Activated CD4-positive, alpha-beta T cell treated with anti-CD3 and anti-CD28 coated beads, Interleukin-2, amount 50 U/mL, for 16 hours (primary cell): ENCODE data around the gene MYL5.
"Not testable (repeated sequence)": the region's sequence is repeated elsewhere in the genome, so short reads cannot be mapped to it uniquely, and the experiment has no call there.

Source experiments
- DNase-seq: peaks from one replicate; pipeline ENCODE4 v3.0.0-alpha.2; 2020

The MYL5 gene

DNA sequence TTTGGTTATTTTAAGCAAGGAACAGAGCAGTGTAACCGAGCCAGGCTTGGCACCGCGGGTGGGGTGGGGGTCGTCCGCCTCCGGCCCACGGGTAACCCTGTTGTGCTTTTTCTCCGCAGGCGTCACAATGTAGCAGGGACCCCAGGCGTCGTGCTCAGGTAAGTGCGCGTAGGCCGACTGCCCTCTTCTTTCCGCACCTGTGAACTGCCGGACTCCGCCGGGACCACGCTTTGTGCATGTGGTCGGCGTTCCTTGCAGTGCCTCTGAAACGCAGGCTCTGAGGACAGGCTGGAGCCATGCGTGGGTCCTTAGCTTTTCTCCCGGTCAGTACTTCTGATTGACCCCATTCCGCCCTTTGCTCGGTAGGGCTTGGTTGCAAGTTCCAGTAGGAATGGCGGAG, 56.2 kb downstream of the MYL5 start:
- DNase-seq = no peak

DNA sequence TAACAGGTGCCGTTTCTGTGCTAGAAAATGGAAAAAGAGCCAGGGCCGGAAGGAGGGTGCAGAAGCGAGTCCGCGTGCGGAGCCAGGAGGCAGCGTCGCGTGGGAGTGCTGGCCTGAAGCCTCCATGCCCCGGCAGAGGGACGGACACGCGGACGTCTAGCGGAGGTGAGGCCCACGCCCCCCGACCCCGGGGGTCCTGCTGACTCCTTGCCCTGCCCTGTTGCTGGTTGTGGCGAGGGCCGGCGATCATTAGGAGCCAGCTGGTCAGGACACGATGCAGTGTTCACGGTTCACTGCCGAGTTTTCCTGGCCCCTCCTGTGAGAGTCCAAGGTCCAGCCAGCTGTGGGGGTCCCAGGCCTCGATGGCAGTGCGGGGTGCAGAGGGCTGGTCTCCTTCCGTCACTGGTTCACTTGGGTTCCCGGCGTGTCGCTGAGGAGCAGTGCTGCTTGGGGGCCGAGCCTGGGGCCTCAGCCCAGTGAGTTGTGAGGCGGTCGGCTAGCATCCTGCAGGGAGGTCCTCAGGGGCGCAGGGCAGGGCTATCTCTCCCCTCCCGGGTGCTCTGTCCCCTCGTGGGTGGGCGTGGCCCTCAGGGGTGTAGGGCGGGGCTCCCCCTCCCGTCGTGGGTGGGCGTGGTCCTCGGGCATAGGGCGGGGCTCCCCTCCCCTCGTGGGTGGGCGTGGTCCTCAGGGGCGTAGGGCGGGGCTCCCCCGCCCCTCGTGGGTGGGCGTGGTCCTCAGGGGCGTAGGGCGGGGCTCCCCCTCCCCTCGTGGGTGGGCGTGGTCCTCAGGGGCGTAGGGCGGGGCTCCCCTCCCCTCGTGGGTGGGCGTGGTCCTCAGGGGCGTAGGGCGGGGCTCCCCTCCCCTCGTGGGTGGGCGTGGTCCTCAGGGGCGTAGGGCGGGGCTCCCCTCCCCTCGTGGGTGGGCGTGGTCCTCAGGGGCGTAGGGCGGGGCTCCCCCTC, 56.9 kb downstream of the MYL5 start:
- DNase-seq = not testable (repeated sequence)
